ENCODE results near the gene TOP1.

- TF ChIP-seq POLR2A (IDR thresholded peaks at IDR 0.05; ENCODE audit: low read length): no peak
- TF ChIP-seq GATA1 (IDR thresholded peaks at IDR 0.05; ENCODE audit: low read depth, low read length): no peak
These were observed 40.2 kb downstream of the TOP1 start for GRCh38 chr20:41068806-41069205.
